ENCODE measurements around the gene ASMT.

The ASMT gene

DNA sequence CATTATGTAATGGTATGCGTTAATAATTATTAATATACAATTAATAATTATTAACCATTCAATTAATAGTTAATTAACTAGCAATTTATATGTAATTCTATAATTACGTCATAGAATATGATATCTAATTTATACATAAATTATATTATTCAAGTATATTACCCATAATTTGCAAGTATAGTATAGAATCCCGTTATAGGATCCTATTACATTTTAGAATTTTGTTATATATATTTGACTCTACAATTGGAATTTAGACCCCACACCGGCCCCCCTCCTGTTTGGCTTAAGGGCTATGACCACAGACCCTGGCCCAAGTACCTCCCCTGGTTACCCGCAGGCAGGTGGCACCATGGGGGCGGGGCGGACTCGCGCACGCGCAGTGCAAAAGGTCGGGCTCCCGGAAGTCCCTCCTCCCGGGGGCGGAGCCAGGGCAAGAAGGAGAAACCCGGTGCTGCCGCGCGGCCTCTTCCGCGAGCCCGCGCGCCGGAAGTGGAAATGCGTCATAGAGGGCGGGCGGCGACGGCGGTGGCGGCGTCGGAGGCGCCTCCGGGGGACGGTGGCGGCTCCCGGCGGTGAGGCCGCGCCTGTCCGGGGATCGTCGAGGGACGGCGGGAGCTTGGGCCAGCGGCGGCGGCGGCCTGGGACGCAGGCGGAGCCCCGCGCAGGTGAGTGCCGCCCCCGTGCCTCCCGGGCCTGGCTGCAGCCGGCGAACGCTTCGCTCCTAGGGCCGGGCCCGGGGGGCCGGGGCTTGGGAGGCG is 23.6 kb upstream of the ASMT start, which contains the start of gene AKAP17A:
AKAP17A (plus strand) TSS at position 503 of the 761 bp plus-strand sequence. CDS start 1,859 bp downstream, outside the sequence.
- H3K4me3 ChIP-seq (ENCODE audit: low read depth in 1 of 2, low read length in 2 of 2), result peak within 1 kb of the TSS; percentile 85 to 89
- H3K9me3 ChIP-seq (ENCODE audit: low read length), result no peaks in the 10 kb centered on the region
- no peaks in the 10 kb centered on the region for H3K27me3 ChIP-seq (ENCODE audit: control insufficient read depth in 1 of 2, insufficient read depth in 2 of 2, low read length in 2 of 2)
- H3K9ac ChIP-seq (ENCODE audit: low read length), result peak within 1 kb of the TSS; percentile 80
- H3K4me1 ChIP-seq (ENCODE audit: insufficient read depth, low read length), result peaks cover 13% of the 10 kb centered on the region
- peak within 1 kb of the TSS; percentile 63 for H3K27ac ChIP-seq (ENCODE audit: low read depth, low read length)
- H3K36me3 ChIP-seq (ENCODE audit: insufficient read depth, low read length), result peaks cover 32% of the 10 kb centered on the region

DNA sequence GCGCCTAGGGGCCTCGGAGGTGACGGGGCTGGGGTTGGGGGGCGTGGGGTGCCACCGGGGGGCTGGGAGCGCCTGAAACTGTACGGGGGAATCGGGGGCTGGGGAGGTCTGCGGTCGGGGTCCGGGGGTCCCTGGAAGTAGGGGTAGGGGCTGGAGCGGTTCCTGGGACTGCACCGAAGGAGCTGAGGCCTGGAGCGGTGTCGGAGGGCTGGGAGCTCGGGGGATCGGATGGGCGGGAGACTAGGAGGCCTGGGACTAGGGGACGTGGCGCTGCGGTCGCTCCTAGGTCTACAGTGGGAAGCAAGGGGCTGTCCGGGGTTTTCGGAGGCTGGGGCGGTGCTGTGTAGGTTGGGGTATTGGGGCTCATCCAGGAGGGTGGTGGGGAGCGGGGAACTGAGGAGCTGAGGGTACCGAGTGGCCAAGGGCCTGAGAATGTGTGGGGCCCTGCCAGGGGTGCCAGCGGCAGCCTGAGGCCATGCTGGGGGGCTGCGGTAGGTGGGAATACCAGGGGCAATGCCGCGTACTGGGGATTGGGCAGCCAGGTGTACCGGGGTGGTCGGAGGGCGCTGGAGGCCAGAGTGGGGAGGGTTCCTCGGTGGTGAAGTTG is 22.9 kb upstream of the ASMT start:
- Histone ChIP-seq H3K4me3 (ENCODE audit: low read depth in 1 of 2, low read length in 2 of 2) (peak overlapping the region; percentile 85 to 89), H3K9ac (ENCODE audit: low read length) (peak overlapping the region; percentile 80), H3K4me1 (ENCODE audit: insufficient read depth, low read length) (peaks cover 13% of the 10 kb centered on the region), H3K27ac (ENCODE audit: low read depth, low read length) (peak overlapping the region; percentile 63), H3K9me3 (ENCODE audit: low read length) (no peaks in the 10 kb centered on the region), H3K27me3 (ENCODE audit: control insufficient read depth in 1 of 2, insufficient read depth in 2 of 2, low read length in 2 of 2) (no peaks in the 10 kb centered on the region), H3K36me3 (ENCODE audit: insufficient read depth, low read length) (peaks cover 36% of the 10 kb centered on the region)

DNA sequence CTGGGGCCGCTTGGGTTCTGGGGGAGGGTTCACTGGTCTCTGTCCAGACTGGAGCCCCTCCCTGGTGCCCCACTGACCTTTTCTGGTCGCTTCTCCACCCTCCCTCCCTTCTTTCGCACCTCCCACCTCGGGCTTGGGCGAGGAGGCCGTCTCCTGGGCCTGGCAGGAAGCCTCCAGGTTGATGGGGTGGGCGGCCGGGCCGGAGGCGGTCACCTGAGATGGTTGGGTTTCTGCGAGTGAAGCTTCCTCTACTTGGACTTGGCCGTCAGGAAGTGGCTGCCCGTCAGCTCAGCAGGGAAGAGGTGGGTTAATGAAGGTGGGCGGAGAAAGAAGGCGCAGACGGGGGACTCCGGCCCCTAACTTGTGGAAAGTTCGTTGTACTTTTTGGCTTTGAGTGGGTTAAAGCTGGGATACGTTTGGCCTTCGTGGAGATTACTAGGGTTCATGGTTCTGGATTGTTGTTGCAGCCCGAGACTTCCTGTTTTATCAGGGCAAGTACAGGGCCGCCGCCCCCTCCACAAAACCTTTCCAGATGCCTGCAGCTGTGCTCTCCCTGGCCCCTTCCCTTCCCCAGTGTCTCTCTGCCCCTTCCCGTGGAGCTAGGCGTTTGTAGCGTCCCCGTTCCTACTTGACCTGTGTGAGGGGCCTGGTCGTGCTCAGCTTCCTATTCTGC is 22.3 kb upstream of the ASMT start:
- H3K9me3 ChIP-seq (ENCODE audit: low read length), result no peaks in the 10 kb centered on the region
- peaks cover 42% of the 10 kb centered on the region for H3K36me3 ChIP-seq (ENCODE audit: insufficient read depth, low read length)
- H3K9ac ChIP-seq (ENCODE audit: low read length), result peak overlapping the region; percentile 80
- H3K4me1 ChIP-seq (ENCODE audit: insufficient read depth, low read length), result peaks cover 13% of the 10 kb centered on the region
- peak overlapping the region; percentile 63 for H3K27ac ChIP-seq (ENCODE audit: low read depth, low read length)
- H3K27me3 ChIP-seq (ENCODE audit: control insufficient read depth in 1 of 2, insufficient read depth in 2 of 2, low read length in 2 of 2), result no peaks in the 10 kb centered on the region
- peak overlapping the region; percentile 85 to 89 for H3K4me3 ChIP-seq (ENCODE audit: low read depth in 1 of 2, low read length in 2 of 2)

DNA sequence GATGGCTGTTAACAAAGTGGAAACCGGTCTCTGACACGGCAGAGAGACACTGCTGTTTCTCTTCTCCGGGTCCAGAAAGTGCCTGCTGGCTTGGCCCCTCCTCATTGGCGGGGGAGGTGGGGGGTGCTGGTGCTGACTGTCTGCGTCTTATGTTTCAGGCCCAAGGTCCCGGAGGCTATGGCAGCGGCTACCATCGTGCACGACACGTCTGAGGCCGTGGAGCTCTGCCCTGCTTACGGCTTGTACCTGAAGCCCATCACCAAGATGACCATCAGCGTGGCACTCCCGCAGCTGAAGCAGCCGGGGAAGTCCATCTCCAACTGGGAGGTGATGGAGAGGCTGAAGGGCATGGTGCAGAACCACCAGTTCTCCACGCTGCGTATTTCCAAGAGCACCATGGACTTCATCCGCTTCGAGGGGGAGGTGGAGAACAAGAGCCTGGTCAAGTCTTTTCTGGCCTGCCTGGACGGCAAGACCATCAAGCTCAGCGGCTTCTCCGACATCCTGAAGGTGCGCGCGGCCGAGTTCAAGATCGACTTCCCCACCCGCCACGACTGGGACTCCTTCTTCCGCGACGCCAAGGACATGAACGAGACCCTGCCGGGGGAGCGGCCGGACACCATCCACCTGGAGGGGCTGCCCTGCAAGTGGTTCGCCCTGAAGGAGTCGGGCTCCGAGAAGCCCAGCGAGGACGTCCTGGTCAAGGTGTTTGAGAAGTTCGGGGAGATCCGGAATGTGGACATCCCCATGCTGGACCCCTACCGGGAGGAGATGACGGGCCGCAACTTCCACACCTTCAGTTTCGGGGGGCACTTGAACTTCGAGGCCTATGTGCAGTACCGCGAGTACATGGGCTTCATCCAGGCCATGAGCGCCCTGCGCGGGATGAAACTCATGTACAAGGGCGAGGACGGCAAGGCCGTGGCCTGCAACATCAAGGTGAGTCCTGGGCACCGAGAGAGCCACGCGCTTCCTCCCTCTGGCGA is 21.3 kb upstream of the ASMT start:
- H3K27me3 ChIP-seq (ENCODE audit: control insufficient read depth in 1 of 2, insufficient read depth in 2 of 2, low read length in 2 of 2), result no peaks in the 10 kb centered on the region
- H3K9ac ChIP-seq (ENCODE audit: low read length), result peak overlapping the region; percentile 80
- H3K27ac ChIP-seq (ENCODE audit: low read depth, low read length), result no peak overlapping the region
- no peaks in the 10 kb centered on the region for H3K9me3 ChIP-seq (ENCODE audit: low read length)
- peaks cover 52% of the 10 kb centered on the region for H3K36me3 ChIP-seq (ENCODE audit: insufficient read depth, low read length)
- H3K4me3 ChIP-seq (ENCODE audit: low read depth in 1 of 2, low read length in 2 of 2), result peak overlapping the region in 1 of 2 donors; percentile 85
- peaks cover 13% of the 10 kb centered on the region for H3K4me1 ChIP-seq (ENCODE audit: insufficient read depth, low read length)

DNA sequence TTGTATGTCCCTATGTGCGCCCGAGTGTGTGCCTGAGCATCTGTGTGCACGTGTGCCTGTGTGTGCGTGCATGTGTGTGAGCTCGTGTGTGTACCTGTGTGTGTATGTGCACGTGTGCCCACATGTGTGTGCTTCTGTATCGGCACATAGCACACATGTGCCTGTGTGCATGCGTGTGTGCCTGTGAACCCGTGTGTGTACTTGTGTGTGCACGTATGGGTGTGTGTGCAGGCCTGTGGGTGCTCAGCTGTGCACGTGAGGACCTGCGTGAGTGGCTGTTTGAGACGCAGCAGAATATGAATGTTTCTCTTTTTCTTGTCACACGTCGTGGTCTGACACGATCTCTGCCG is 19.2 kb upstream of the ASMT start:
- Histone ChIP-seq H3K4me3 (ENCODE audit: low read depth in 1 of 2, low read length in 2 of 2) (no peak overlapping the region), H3K27ac (ENCODE audit: low read depth, low read length) (no peak overlapping the region), H3K36me3 (ENCODE audit: insufficient read depth, low read length) (peaks cover 69% of the 10 kb centered on the region), H3K9me3 (ENCODE audit: low read length) (no peaks in the 10 kb centered on the region), H3K27me3 (ENCODE audit: control insufficient read depth in 1 of 2, insufficient read depth in 2 of 2, low read length in 2 of 2) (no peaks in the 10 kb centered on the region), H3K4me1 (ENCODE audit: insufficient read depth, low read length) (peaks cover 13% of the 10 kb centered on the region), H3K9ac (ENCODE audit: low read length) (no peak overlapping the region)

DNA sequence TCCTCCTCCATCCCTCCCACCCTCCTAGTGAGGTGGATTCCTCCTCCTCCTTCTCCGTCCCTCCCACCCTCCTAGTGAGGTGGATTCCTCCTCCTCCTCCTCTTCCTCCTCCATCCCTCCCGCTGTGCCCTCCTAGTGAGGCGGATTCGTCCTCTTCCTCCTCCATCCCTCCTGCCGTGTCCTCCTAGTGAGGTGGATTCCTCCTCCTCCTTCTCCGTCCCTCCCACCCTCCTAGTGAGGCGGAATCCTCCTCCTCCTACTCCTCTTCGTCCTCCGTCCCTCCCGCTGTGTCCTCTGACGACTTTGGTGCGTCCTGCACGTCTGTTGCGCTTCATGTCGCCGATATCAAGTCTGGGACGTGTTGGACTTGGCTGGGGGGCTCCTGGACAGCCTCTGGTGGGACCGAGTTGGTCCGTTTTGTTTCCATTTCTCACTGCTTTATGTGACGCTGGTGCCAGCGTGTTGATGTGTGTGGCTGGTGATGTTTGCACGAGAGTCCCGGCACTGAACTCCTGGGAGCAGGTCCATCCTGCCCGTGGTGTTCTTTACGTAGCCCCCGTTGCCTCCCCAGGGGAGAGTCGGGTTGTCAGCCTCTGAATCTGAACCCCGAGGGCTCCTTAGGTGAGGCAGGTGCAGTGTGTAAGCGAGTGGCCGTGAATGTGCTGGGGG is 18.0 kb upstream of the ASMT start:
- Histone ChIP-seq H3K36me3 (ENCODE audit: insufficient read depth, low read length) (peaks cover 77% of the 10 kb centered on the region), H3K4me1 (ENCODE audit: insufficient read depth, low read length) (peaks cover 13% of the 10 kb centered on the region), H3K4me3 (ENCODE audit: low read depth in 1 of 2, low read length in 2 of 2) (no peak overlapping the region), H3K27me3 (ENCODE audit: control insufficient read depth in 1 of 2, insufficient read depth in 2 of 2, low read length in 2 of 2) (no peaks in the 10 kb centered on the region), H3K27ac (ENCODE audit: low read depth, low read length) (no peak overlapping the region), H3K9ac (ENCODE audit: low read length) (no peak overlapping the region), H3K9me3 (ENCODE audit: low read length) (peaks cover under 1% of the 10 kb centered on the region)

DNA sequence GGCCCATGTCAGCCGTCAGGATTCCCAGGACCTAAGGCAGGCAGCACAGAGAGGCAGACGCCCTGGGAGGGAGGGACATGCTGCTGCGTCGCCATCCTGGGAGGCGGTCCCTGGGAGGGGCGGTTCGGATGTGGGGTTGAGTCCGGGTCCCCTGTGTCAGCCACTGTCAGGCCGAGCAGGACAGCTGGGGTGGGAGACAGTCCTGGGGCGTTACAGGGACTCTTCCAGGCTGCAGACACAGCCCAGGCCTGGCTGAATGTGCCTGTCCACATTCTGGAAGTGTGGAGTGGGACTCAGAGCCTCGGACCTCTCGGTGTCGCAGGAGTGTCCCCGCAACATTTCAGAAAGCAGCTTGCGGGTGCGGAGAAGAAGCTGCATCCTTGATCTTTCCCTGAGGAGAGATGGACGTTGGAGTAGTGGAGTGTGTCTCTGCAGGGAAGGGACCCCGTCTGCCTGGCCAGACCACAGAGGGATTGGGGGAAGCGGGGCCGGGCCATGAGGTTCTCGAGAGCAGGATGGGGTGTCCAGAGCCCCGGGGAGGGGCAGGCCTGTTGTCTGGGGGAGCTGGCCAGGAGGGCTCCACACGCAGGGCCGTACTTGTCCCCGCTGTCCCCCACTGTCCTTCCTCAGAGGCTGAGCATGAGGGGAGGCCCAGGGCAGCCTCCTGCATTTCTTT is 17.4 kb upstream of the ASMT start:
- Histone ChIP-seq H3K9ac (ENCODE audit: low read length) (no peak overlapping the region), H3K4me1 (ENCODE audit: insufficient read depth, low read length) (peaks cover 11% of the 10 kb centered on the region), H3K9me3 (ENCODE audit: low read length) (peaks cover 6% of the 10 kb centered on the region), H3K27ac (ENCODE audit: low read depth, low read length) (no peak overlapping the region), H3K27me3 (ENCODE audit: control insufficient read depth in 1 of 2, insufficient read depth in 2 of 2, low read length in 2 of 2) (no peaks in the 10 kb centered on the region), H3K36me3 (ENCODE audit: insufficient read depth, low read length) (peaks cover 84% of the 10 kb centered on the region), H3K4me3 (ENCODE audit: low read depth in 1 of 2, low read length in 2 of 2) (no peak overlapping the region)

DNA sequence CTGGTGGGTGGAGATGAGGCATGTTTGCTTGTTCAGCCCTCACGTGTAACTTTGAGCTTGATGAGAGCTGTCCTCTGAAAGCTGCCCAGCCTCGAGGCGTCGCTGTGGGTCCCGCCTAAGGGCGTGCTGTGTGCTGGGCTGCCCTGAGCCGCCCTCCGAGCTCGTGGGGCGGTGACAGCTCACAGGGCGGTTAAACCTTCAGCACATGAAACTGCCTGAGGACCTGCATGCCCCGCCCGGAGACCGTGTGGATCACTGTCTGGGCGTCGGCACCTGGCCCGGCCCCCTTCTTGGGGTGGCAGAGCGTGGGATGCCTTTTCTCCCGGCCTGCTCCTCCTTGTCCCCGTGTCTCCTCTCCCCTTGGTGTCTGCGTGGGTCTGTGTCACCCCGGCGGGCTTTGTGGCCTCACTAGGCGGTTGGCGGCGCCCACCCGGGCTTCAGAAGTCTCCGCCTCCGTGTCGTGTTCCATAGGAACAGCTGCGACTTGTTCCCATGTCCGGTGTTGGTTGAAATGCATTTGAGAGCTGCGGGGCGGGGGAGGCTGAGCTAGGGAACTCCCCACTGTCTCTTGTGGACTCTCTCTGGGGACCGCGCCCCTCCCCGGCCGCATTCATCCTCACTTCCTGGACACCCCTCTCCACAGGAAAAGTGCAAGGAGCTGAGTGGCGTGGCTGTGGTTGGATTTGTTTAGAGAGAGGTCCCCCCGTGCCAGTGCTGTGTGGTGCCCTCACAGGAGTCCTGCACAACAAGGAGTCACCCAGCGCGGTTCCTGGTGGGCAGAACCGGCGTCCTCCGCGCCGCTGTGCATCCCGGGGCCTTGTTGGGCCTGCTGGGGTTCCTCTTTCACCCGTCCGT is 16.6 kb upstream of the ASMT start:
- Histone ChIP-seq H3K9ac (ENCODE audit: low read length) (no peak overlapping the region), H3K27me3 (ENCODE audit: control insufficient read depth in 1 of 2, insufficient read depth in 2 of 2, low read length in 2 of 2) (no peaks in the 10 kb centered on the region), H3K36me3 (ENCODE audit: insufficient read depth, low read length) (peaks cover 88% of the 10 kb centered on the region), H3K27ac (ENCODE audit: low read depth, low read length) (no peak overlapping the region), H3K9me3 (ENCODE audit: low read length) (peaks cover 6% of the 10 kb centered on the region), H3K4me3 (ENCODE audit: low read depth in 1 of 2, low read length in 2 of 2) (no peak overlapping the region), H3K4me1 (ENCODE audit: insufficient read depth, low read length) (peaks cover 4% of the 10 kb centered on the region)

DNA sequence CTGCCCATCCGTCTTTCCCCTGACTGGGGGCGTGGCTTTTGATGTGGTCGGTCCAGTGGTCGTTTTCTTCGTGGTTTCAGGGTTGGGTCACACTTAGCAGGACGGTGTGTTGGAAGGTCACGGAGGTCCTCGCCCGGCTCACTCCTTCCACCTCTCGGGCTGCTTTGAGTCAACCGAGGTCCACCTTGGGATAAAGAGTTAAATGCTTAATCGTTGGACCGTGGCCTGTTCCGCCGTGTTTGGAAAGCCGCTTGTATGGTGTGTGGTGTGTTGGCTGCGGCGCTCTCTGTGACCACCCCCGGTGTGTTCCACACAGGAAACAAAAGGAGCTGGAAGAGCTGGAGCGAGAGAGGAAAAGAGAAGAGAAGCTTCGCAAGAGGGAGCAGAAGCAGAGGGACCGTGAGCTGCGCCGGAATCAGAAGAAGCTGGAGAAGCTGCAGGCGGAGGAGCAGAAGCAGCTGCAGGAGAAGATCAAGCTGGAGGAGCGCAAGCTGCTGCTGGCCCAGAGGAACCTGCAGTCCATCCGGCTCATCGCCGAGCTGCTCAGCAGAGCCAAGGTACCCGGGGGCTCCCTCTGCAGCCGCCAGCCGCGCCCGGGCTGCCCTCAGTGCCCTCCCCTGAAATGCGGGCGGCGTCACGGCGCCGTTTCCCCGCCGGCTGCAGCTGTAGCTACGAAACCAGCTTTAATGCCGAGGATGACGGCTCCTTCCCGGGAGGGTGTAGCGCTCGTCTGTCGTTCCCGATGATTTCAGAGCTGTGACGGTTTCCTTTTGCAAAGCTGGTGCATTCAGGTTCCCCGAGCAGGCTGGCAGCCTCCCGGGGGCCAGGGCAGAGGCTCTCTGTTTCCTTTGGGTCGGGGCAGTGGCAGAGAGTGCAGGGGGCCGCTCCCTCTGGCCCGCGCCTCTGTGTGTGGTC is 15.7 kb upstream of the ASMT start:
- no peaks in the 10 kb centered on the region for H3K4me1 ChIP-seq (ENCODE audit: insufficient read depth, low read length)
- no peak overlapping the region for H3K9ac ChIP-seq (ENCODE audit: low read length)
- peaks cover 6% of the 10 kb centered on the region for H3K9me3 ChIP-seq (ENCODE audit: low read length)
- H3K27ac ChIP-seq (ENCODE audit: low read depth, low read length), result no peak overlapping the region
- peaks cover 80% of the 10 kb centered on the region for H3K36me3 ChIP-seq (ENCODE audit: insufficient read depth, low read length)
- no peaks in the 10 kb centered on the region for H3K27me3 ChIP-seq (ENCODE audit: control insufficient read depth in 1 of 2, insufficient read depth in 2 of 2, low read length in 2 of 2)
- no peak overlapping the region for H3K4me3 ChIP-seq (ENCODE audit: low read depth in 1 of 2, low read length in 2 of 2)
